Esophagus muscularis mucosa (tissue), 3 donors: ENCODE data around the gene TBCD.

Experiments used
- EP300 ChIP-seq: sonication (generic); formaldehyde crosslinking; IDR thresholded peaks from one replicate; pipeline ENCODE4 v1.6.1; 2017; ENCODE audit warnings: antibody characterized with exemption
- TF ChIP-seq, protein P1 (sequence below), 3 experiments: fragments of 200-600 bp in 2 of 3; fragments of 450-650 bp in 1 of 3; sonication (generic) in 2 of 3; IDR thresholded peaks; one replicate each; pipeline ENCODE4 v1.5.1; 2017 to 2019; ENCODE audit warnings: antibody characterized with exemption in 3 of 3, mild to moderate bottlenecking in 2 of 3, moderate library complexity in 1 of 3

DNA sequence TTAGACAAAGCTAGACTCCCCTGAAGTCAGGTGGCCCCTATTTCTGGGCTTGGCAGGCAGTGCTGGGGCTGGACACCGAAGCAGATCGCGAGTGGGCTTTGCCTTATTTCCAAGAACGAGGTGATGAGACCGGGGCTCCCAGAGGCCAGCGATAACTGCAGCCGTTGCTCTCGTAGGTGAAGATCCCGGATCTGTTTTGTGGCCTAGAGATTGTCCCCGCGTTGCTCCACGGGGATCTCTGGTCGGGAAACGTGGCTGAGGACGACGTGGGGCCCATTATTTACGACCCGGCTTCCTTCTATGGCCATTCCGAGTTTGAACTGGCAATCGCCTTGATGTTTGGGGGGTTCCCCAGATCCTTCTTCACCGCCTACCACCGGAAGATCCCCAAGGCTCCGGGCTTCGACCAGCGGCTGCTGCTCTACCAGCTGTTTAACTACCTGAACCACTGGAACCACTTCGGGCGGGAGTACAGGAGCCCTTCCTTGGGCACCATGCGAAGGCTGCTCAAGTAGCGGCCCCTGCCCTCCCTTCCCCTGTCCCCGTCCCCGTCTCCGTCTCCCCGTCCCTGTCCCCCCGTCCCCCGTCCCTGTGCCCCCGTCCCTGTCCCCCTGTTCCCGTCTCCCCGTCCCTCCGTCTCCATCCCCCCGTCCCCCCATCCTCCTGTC is 1.5 kb upstream of the TBCD start:
- TF ChIP-seq, protein P1, sequence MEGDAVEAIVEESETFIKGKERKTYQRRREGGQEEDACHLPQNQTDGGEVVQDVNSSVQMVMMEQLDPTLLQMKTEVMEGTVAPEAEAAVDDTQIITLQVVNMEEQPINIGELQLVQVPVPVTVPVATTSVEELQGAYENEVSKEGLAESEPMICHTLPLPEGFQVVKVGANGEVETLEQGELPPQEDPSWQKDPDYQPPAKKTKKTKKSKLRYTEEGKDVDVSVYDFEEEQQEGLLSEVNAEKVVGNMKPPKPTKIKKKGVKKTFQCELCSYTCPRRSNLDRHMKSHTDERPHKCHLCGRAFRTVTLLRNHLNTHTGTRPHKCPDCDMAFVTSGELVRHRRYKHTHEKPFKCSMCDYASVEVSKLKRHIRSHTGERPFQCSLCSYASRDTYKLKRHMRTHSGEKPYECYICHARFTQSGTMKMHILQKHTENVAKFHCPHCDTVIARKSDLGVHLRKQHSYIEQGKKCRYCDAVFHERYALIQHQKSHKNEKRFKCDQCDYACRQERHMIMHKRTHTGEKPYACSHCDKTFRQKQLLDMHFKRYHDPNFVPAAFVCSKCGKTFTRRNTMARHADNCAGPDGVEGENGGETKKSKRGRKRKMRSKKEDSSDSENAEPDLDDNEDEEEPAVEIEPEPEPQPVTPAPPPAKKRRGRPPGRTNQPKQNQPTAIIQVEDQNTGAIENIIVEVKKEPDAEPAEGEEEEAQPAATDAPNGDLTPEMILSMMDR (IDR thresholded peaks at IDR 0.05): no peak
- TF ChIP-seq EP300: no peak
